Endodermal cell (in vitro differentiated cells): ENCODE data around the gene KISS1. TPM values are rescaled to one million over a fixed set of nuclear protein-coding genes. Genes with fewer than 3 reads are reported as not detected.
A peak's percentile ranks its signal among the peaks of the same experiment; 100 is the strongest.

ENCODE experiments used
- DNase-seq: peaks from one replicate; pipeline ENCODE4 v3.0.0-alpha.2; 2017
- H3K27ac ChIP-seq: 2 replicates; pipeline ENCODE4 v1.5.1; 2013; ENCODE audit warnings: mild to moderate bottlenecking, low read depth, low read length, moderate library complexity
- H3K27me3 ChIP-seq: 2 replicates; pipeline ENCODE4 v1.6.1; 2013; ENCODE audit warnings: mild to moderate bottlenecking, low read length, moderate library complexity; ENCODE audit not compliant: insufficient read depth, control insufficient read depth, poor library complexity, severe bottlenecking
- H3K36me3 ChIP-seq: 2 replicates; pipeline ENCODE4 v1.7.0; 2013; ENCODE audit warnings: mild to moderate bottlenecking, low read length, moderate library complexity; ENCODE audit not compliant: control insufficient read depth, insufficient read depth
- H3K4me1 ChIP-seq: one replicate; pipeline ENCODE4 v1.7.0; 2013; ENCODE audit warnings: low read length; ENCODE audit not compliant: control insufficient read depth, insufficient read depth
- H3K4me3 ChIP-seq: 2 replicates; pipeline ENCODE4 v1.5.1; 2013; ENCODE audit warnings: mild to moderate bottlenecking, low read length, moderate library complexity
- H3K9ac ChIP-seq: 2 replicates; pipeline ENCODE4 v1.6.1; 2013; ENCODE audit warnings: mild to moderate bottlenecking, low read length, moderate library complexity; ENCODE audit not compliant: poor library complexity, severe bottlenecking; ENCODE audit errors: extremely low read depth
- H3K9me3 ChIP-seq: 2 replicates; pipeline ENCODE4 v1.6.1; 2013; ENCODE audit warnings: mild to moderate bottlenecking, low read length, moderate library complexity; ENCODE audit not compliant: control insufficient read depth
- H3K27ac Mint-ChIP-seq: 2 replicates; pipeline ENCODE4 v1.8.0; 2020; ENCODE audit warnings: mixed read lengths
- H3K27me3 Mint-ChIP-seq: 2 replicates; pipeline ENCODE4 v1.8.0; 2021; ENCODE audit warnings: mild to moderate bottlenecking, mixed read lengths; ENCODE audit not compliant: insufficient read depth
- H3K36me3 Mint-ChIP-seq: 2 replicates; pipeline ENCODE4 v1.8.0; 2020; ENCODE audit warnings: low read depth, mixed read lengths
- H3K4me1 Mint-ChIP-seq: 2 replicates; pipeline ENCODE4 v1.8.0; 2020; ENCODE audit warnings: mixed read lengths
- H3K4me3 Mint-ChIP-seq: 2 replicates; pipeline ENCODE4 v1.8.0; 2020; ENCODE audit warnings: mild to moderate bottlenecking, moderate library complexity, mixed read lengths
- H3K9me3 Mint-ChIP-seq: 2 replicates; pipeline ENCODE4 v1.8.0; 2020; ENCODE audit warnings: mild to moderate bottlenecking, mixed read lengths
- CTCF ChIP-seq: fragments of 200-600 bp; sonication (generic); conservative IDR thresholded peaks from 2 replicates; pipeline ENCODE4 v1.5.0; 2021; ENCODE audit warnings: antibody characterized with exemption, mild to moderate bottlenecking
- WGBS, 2 experiments: methylation state at CpG; one replicate each; pipeline versions ENCODE4 v1.1.5 to v1.1.7; 2013; ENCODE audit warnings: missing lambda C conversion rate in 2 of 2, mixed read lengths in 1 of 2; ENCODE audit not compliant: insufficient coverage in 1 of 2, insufficient read length in 1 of 2; 5-methylcytosine and 5-hydroxymethylcytosine counted together
- total RNA-seq, 2 donors: library from RNA; stranded (reverse); fragmentation: NEBNext Ultra II Directional in 1 of 2; extraction: Animal tissue kit (Norgen Biotek cat#: 25700) in 1 of 2; gene quantifications; 2 replicates in 1 of 2; 3 replicates in 1 of 2; pipeline ENCODE4 v1.2.1, GENCODE V29; 2021

KISS1 gene
- total RNA-seq, 2 donors from 2014 or later: not detected

GRCh38 chr1:204211046-204211445 lies 14.8 kb upstream of the KISS1 start:
- Mint-ChIP-seq H3K9me3 (no peaks in the 10 kb centered on the region), H3K27me3 (no peaks in the 10 kb centered on the region), H3K27ac (no peak overlapping the region), H3K4me3 (no peak overlapping the region), H3K4me1 (no peaks in the 10 kb centered on the region), H3K36me3 (no peaks in the 10 kb centered on the region)
- DNase-seq: no peak
- 90 to 93% methylated on average over 7 of the region's 7 CpGs for WGBS, 2 experiments
- H3K4me1 ChIP-seq: no peaks in the 10 kb centered on the region
- TF ChIP-seq CTCF: no peak
- no peak overlapping the region for H3K4me3 ChIP-seq
- no peak overlapping the region for H3K27ac ChIP-seq
- H3K27me3 ChIP-seq: peaks cover 13% of the 10 kb centered on the region
- H3K9me3 ChIP-seq: no peaks in the 10 kb centered on the region
- H3K9ac ChIP-seq: no peak overlapping the region
- H3K36me3 ChIP-seq: no peaks in the 10 kb centered on the region

GRCh38 chr1:204207136-204207616 lies 10.9 kb upstream of the KISS1 start:
- Histone ChIP-seq H3K36me3 (no peaks in the 10 kb centered on the region), H3K4me3 (no peak overlapping the region), H3K9ac (no peak overlapping the region), H3K27me3 (peaks cover 16% of the 10 kb centered on the region), H3K9me3 (no peaks in the 10 kb centered on the region), H3K4me1 (no peaks in the 10 kb centered on the region), H3K27ac (no peak overlapping the region)
- H3K36me3 Mint-ChIP-seq: no peaks in the 10 kb centered on the region
- H3K4me1 Mint-ChIP-seq: no peaks in the 10 kb centered on the region
- DNase-seq: peak; percentile 97
- WGBS, 2 experiments: 18 to 54% methylated on average over 4 to 13 of the region's 13 CpGs
- H3K9me3 Mint-ChIP-seq: no peaks in the 10 kb centered on the region
- peaks cover 11% of the 10 kb centered on the region for H3K27me3 Mint-ChIP-seq
- H3K4me3 Mint-ChIP-seq: no peak overlapping the region
- H3K27ac Mint-ChIP-seq: no peak overlapping the region
- peak; percentile 98 for TF ChIP-seq CTCF

- no peaks in the 10 kb centered on the region for H3K9me3 ChIP-seq
- Mint-ChIP-seq H3K4me3 (no peak overlapping the region), H3K27me3 (peaks cover 11% of the 10 kb centered on the region), H3K9me3 (no peaks in the 10 kb centered on the region), H3K27ac (no peak overlapping the region), H3K36me3 (no peaks in the 10 kb centered on the region), H3K4me1 (peaks cover under 1% of the 10 kb centered on the region)
- TF ChIP-seq CTCF: peak; percentile 37
- no peak overlapping the region for H3K9ac ChIP-seq
- H3K4me1 ChIP-seq: no peaks in the 10 kb centered on the region
- H3K4me3 ChIP-seq: no peak overlapping the region
- H3K27me3 ChIP-seq: peaks cover 16% of the 10 kb centered on the region
- 83 to 90% methylated on average over 1 to 2 of the region's 2 CpGs for WGBS, 2 experiments
- H3K27ac ChIP-seq: no peak overlapping the region
- H3K36me3 ChIP-seq: no peaks in the 10 kb centered on the region
- DNase-seq: peak; percentile 31
These were observed 9.8 kb upstream of the KISS1 start for GRCh38 chr1:204206121-204206520.
